KMS-11 (cell line): Measurements from ENCODE around the gene ZMPSTE24.

Experiments
- H2AFZ ChIP-seq: fragments of 200-600 bp; sonication (generic); 2 replicates; pipeline ENCODE4 v1.6.1; 2016; ENCODE audit warnings: antibody characterized with exemption, mixed run types, low read depth
- H3K27ac ChIP-seq: fragments of 200-600 bp; sonication (generic); 2 replicates; pipeline ENCODE4 v1.6.1; 2016; ENCODE audit warnings: mild to moderate bottlenecking, mixed run types
- H3K27me3 ChIP-seq: fragments of 200-600 bp; sonication (generic); 2 replicates; pipeline ENCODE4 v1.6.1; 2017; ENCODE audit warnings: mild to moderate bottlenecking, low read depth, mixed run types, moderate library complexity; ENCODE audit not compliant: insufficient read depth
- H3K36me3 ChIP-seq: fragments of 200-600 bp; sonication (generic); 2 replicates; pipeline ENCODE4 v1.6.1; 2017; ENCODE audit warnings: mild to moderate bottlenecking, mixed run types; ENCODE audit not compliant: insufficient read depth
- H3K4me1 ChIP-seq: fragments of 200-600 bp; sonication (generic); 2 replicates; pipeline ENCODE4 v1.6.1; 2016; ENCODE audit warnings: mild to moderate bottlenecking, low read depth, mixed run types; ENCODE audit not compliant: poor library complexity, severe bottlenecking
- H3K4me2 ChIP-seq: fragments of 200-600 bp; sonication (generic); 2 replicates; pipeline ENCODE4 v1.7.0; 2016; ENCODE audit warnings: mild to moderate bottlenecking, mixed run types
- H3K4me3 ChIP-seq: fragments of 200-600 bp; sonication (generic); IDR thresholded peaks from 2 replicates; pipeline ENCODE4 v1.6.1; 2017; ENCODE audit warnings: low read depth, low read length, mixed read lengths; ENCODE audit not compliant: insufficient read depth
- H3K79me2 ChIP-seq: fragments of 200-600 bp; sonication (generic); 2 replicates; pipeline ENCODE4 v1.6.1; 2016; ENCODE audit warnings: low read depth, mixed run types; ENCODE audit not compliant: insufficient read depth
- H3K9ac ChIP-seq: fragments of 200-600 bp; sonication (generic); 2 replicates; pipeline ENCODE4 v1.6.1; 2016; ENCODE audit warnings: mild to moderate bottlenecking, mixed run types
- H4K20me1 ChIP-seq: fragments of 200-600 bp; sonication (generic); 2 replicates; pipeline ENCODE4 v1.6.1; 2016; ENCODE audit warnings: mild to moderate bottlenecking, mixed run types; ENCODE audit not compliant: insufficient read depth
- TF ChIP-seq, protein P1 (sequence below): fragments of 200-600 bp; sonication (generic); conservative IDR thresholded peaks from 2 replicates; pipeline ENCODE4 v1.6.1; 2017; ENCODE audit warnings: low read depth, mild to moderate bottlenecking, antibody characterized with exemption, low read length, moderate library complexity, mixed read lengths

The ZMPSTE24 gene

DNA sequence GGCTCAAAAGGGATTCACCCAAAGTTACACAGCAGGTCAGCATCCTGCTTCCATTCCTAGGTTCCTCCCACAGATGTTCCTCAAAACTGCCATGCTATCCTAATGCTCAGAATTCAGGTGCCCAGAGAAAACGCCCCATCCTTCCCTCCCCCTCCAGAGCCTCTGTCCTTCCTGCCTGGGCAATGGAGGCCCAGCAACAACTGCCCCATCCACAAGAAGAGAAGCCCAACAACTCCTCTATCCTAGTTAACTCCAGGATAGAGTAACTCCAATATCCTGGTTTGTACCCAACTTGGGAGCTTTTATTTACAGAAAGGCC is 42.2 kb downstream of the ZMPSTE24 start:
- TF ChIP-seq, protein P1, sequence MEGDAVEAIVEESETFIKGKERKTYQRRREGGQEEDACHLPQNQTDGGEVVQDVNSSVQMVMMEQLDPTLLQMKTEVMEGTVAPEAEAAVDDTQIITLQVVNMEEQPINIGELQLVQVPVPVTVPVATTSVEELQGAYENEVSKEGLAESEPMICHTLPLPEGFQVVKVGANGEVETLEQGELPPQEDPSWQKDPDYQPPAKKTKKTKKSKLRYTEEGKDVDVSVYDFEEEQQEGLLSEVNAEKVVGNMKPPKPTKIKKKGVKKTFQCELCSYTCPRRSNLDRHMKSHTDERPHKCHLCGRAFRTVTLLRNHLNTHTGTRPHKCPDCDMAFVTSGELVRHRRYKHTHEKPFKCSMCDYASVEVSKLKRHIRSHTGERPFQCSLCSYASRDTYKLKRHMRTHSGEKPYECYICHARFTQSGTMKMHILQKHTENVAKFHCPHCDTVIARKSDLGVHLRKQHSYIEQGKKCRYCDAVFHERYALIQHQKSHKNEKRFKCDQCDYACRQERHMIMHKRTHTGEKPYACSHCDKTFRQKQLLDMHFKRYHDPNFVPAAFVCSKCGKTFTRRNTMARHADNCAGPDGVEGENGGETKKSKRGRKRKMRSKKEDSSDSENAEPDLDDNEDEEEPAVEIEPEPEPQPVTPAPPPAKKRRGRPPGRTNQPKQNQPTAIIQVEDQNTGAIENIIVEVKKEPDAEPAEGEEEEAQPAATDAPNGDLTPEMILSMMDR, result no peak

GRCh38 chr1:40300651-40301050 is 42.6 kb downstream of the ZMPSTE24 start:
- Histone ChIP-seq H4K20me1 (no peaks in the 10 kb centered on the region), H3K27ac (no peak overlapping the region), H3K4me1 (no peaks in the 10 kb centered on the region), H3K4me2 (no peak overlapping the region), H2AFZ (no peak overlapping the region), H3K4me3 (no peak overlapping the region), H3K9ac (no peak overlapping the region), H3K27me3 (no peaks in the 10 kb centered on the region), H3K36me3 (no peaks in the 10 kb centered on the region), H3K79me2 (no peaks in the 10 kb centered on the region)
- TF ChIP-seq, protein P1, result no peak

More for the DNA sequence above, 42.2 kb downstream of the ZMPSTE24 start:
- Histone ChIP-seq H3K79me2 (no peaks in the 10 kb centered on the region), H3K27ac (no peak overlapping the region), H4K20me1 (no peaks in the 10 kb centered on the region), H3K4me1 (no peaks in the 10 kb centered on the region), H2AFZ (no peak overlapping the region), H3K4me2 (no peak overlapping the region), H3K9ac (no peak overlapping the region), H3K27me3 (no peaks in the 10 kb centered on the region), H3K36me3 (no peaks in the 10 kb centered on the region), H3K4me3 (no peak overlapping the region)

GRCh38 chr1:40301066-40301465 is 43.0 kb downstream of the ZMPSTE24 start:
- no peaks in the 10 kb centered on the region for H3K27me3 ChIP-seq
- H3K4me2 ChIP-seq, result no peak overlapping the region
- H3K27ac ChIP-seq, result no peak overlapping the region
- H3K4me3 ChIP-seq, result no peak overlapping the region
- no peaks in the 10 kb centered on the region for H3K4me1 ChIP-seq
- H2AFZ ChIP-seq, result no peak overlapping the region
- no peaks in the 10 kb centered on the region for H3K36me3 ChIP-seq
- no peak overlapping the region for H3K9ac ChIP-seq
- no peaks in the 10 kb centered on the region for H4K20me1 ChIP-seq
- no peaks in the 10 kb centered on the region for H3K79me2 ChIP-seq
- TF ChIP-seq, protein P1, result no peak

- no peaks in the 10 kb centered on the region for H4K20me1 ChIP-seq
- no peaks in the 10 kb centered on the region for H3K79me2 ChIP-seq
- no peak overlapping the region for H3K4me3 ChIP-seq
- no peaks in the 10 kb centered on the region for H3K36me3 ChIP-seq
- no peak overlapping the region for H3K27ac ChIP-seq
- no peak overlapping the region for H3K9ac ChIP-seq
- no peaks in the 10 kb centered on the region for H3K27me3 ChIP-seq
- H3K4me2 ChIP-seq, result no peak overlapping the region
- H2AFZ ChIP-seq, result no peak overlapping the region
- TF ChIP-seq, protein P1, result no peak
- H3K4me1 ChIP-seq, result no peaks in the 10 kb centered on the region
Measured at GRCh38 chr1:40301541-40302299, 43.7 kb downstream of the ZMPSTE24 start.
